GM12878 (cell line): ENCODE results near the gene CPT2. TPM values are rescaled to one million over a fixed set of nuclear protein-coding genes. Genes with fewer than 3 reads are reported as not detected.
A peak's percentile ranks its signal among the peaks of the same experiment; 100 is the strongest.

Experiments used
- BCL11A ChIP-seq: IDR thresholded peaks from 2 replicates; pipeline ENCODE4 v1.6.1; 2011; ENCODE audit warnings: low read depth, low read length
- CBX3 ChIP-seq: fragments of 200-600 bp; sonication (generic); IDR thresholded peaks from 2 replicates; pipeline ENCODE4 v1.6.1; 2016; ENCODE audit warnings: low read depth, borderline replicate concordance
- CEBPB ChIP-seq, 2 experiments: fragments of 150-350 bp in 1 of 2; IDR thresholded peaks; 2 replicates each; pipeline ENCODE4 v1.6.1; 2012 to 2014; ENCODE audit warnings: low read depth in 2 of 2, low read length in 2 of 2, borderline replicate concordance in 1 of 2, inconsistent platforms in 1 of 2
- CREB1 ChIP-seq: IDR thresholded peaks from 2 replicates; pipeline ENCODE4 v1.6.1; 2012; ENCODE audit warnings: low read depth, mild to moderate bottlenecking, inconsistent platforms
- CREM ChIP-seq: IDR thresholded peaks from 2 replicates; pipeline ENCODE4 v1.6.1; 2014; ENCODE audit warnings: antibody characterized with exemption, low read depth
- EP300 ChIP-seq, 2 experiments: fragments of 150-350 bp in 1 of 2; IDR thresholded peaks; 2 replicates each; pipeline ENCODE4 v1.6.1; 2011 to 2012; ENCODE audit warnings: low read depth in 2 of 2, low read length in 2 of 2, borderline replicate concordance in 1 of 2, improper control_type of control experiment in 1 of 2, inconsistent platforms in 1 of 2; ENCODE audit not compliant: control insufficient read depth in 1 of 2
- NR2C1 ChIP-seq: fragments of 450-650 bp; IDR thresholded peaks from 2 replicates; pipeline ENCODE4 v1.6.1; 2017; ENCODE audit warnings: antibody characterized with exemption, mild to moderate bottlenecking, moderate library complexity
- PML ChIP-seq: IDR thresholded peaks from 2 replicates; pipeline ENCODE4 v1.6.1; 2012; ENCODE audit warnings: low read length, inconsistent platforms
- RUNX3 ChIP-seq: IDR thresholded peaks from 2 replicates; pipeline ENCODE4 v1.6.1; 2012; ENCODE audit warnings: low read length, inconsistent platforms
- SREBF2 ChIP-seq: IDR thresholded peaks from 2 replicates; pipeline ENCODE4 v1.6.1; 2012; ENCODE audit warnings: mild to moderate bottlenecking, low read length
- TBL1XR1 ChIP-seq: IDR thresholded peaks from 2 replicates; pipeline ENCODE4 v1.6.1; 2012; ENCODE audit warnings: low read depth, low read length, improper control_type of control experiment
- TCF7 ChIP-seq: IDR thresholded peaks from 2 replicates; pipeline ENCODE4 v1.6.1; 2014; ENCODE audit warnings: antibody characterized with exemption, borderline replicate concordance
- ZZZ3 ChIP-seq: IDR thresholded peaks from 2 replicates; pipeline ENCODE4 v1.6.1; 2011; ENCODE audit warnings: low read depth; ENCODE audit not compliant: control insufficient read depth, insufficient read length
- polyA plus RNA-seq, 11 experiments: library from polyadenylated mRNA; depleted of rRNA in 4 of 11; unstranded in 6 of 11; stranded (reverse) in 5 of 11; fragments of >200 nt; fragmentation: Nextera tagmentation in 4 of 11; fragmentation: Illumina TruSeq in 1 of 11; extraction: Ambion mirVana in 4 of 11; extraction: Trizol in 1 of 11; gene quantifications; 1 replicate in 1 of 11; 2 replicates in 10 of 11; pipeline versions ENCODE4 v1.2.1 to v1.2.3, GENCODE V29; 2011 to 2016; ENCODE audit warnings: inconsistent platforms in 2 of 11, missing spikeins in 2 of 11, low read depth in 1 of 11
- total RNA-seq, 4 experiments: library from RNA; depleted of rRNA in 3 of 4; stranded (reverse); fragments of >200 nt in 3 of 4; fragmentation: Illumina TruSeq in 1 of 4; extraction: Trizol in 1 of 4; gene quantifications; 2 replicates each; pipeline versions ENCODE4 v1.2.1 to v1.2.3, GENCODE V29; 2013 to 2021
- TF ChIP-seq, protein P1 (sequence below): fragments of 450-650 bp; IDR thresholded peaks from 2 replicates; pipeline ENCODE4 v1.6.1; 2016; ENCODE audit warnings: mild to moderate bottlenecking
- TF ChIP-seq, protein P2 (sequence below): IDR thresholded peaks from 2 replicates; pipeline ENCODE4 v1.6.1; 2012; ENCODE audit warnings: low read length, inconsistent platforms
- TF ChIP-seq, protein P3 (sequence below): fragments of 450-650 bp; IDR thresholded peaks from 2 replicates; pipeline ENCODE4 v1.6.1; 2017; ENCODE audit warnings: borderline replicate concordance
- TF ChIP-seq, protein P4 (sequence below), 3 experiments: IDR thresholded peaks in 2 of 3; conservative IDR thresholded peaks in 1 of 3; 2 replicates each; pipeline ENCODE4 v1.5.1; 2011; ENCODE audit warnings: low read depth in 3 of 3, low read length in 3 of 3, mild to moderate bottlenecking in 3 of 3, control low read depth in 2 of 3, moderate library complexity in 2 of 3, inconsistent platforms in 1 of 3, mixed read lengths in 1 of 3; ENCODE audit not compliant: control insufficient read depth in 2 of 3, insufficient read depth in 1 of 3; ENCODE audit errors: extremely low read depth in 1 of 3
- TF ChIP-seq, protein P5 (sequence below): fragments of 450-650 bp; IDR thresholded peaks from 2 replicates; pipeline ENCODE4 v1.6.1; 2017; ENCODE audit warnings: mild to moderate bottlenecking, moderate library complexity

Gene CPT2
- total and polyA plus RNA-seq, 10 of the 15 experiments (the other 5 are each of a cell fraction or from before 2014, with no cell fraction given): 10.1 to 36.2 (median 26.3) TPM

DNA sequence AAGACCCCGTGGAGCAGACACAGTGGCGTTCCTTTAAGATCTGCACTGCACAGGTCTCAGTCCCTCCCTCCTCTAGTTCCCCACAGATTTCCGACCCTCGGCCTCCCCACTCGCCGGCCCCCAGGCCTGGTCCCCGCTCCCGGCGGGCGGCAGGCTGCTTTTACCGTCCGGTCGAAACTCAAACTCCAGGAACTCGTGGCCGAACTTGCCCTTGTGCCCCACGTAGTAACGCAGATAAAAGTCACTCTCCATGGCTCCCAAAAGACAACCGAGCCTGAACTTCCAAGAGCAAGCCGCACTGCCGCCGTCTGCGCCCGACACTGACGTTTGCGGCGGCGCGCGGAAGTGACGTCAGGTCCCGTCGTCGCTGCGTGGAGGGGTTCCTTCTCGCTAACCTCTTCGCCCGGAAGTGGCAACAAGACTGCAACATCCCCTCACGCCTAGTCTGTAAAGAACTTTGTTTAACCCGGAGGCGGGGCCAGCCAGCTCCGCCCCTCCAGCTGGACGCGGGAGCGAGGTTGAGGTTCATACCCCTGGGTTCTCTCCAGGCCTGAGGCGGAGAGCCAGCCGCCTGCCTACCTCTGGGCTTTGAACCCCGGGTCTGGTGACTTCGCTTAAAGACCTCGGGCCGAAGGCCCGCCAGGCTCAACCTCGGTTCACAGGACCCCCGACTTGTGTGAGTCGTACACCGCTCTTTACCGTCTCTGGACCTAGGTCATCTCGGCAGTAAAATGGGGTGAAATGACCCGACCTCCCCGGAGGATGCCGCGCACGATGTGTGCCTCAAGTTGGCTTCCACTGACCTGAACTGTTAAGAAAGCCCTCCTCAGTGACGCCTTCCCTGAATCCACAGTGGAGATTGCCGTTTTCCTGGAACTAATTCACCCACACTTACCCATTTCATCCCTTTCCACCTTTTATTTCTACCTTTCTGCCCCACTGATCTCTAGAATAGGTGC is 41.9 kb downstream of the CPT2 start, which contains the start of gene MAGOH (continued):
- TF ChIP-seq, protein P1, sequence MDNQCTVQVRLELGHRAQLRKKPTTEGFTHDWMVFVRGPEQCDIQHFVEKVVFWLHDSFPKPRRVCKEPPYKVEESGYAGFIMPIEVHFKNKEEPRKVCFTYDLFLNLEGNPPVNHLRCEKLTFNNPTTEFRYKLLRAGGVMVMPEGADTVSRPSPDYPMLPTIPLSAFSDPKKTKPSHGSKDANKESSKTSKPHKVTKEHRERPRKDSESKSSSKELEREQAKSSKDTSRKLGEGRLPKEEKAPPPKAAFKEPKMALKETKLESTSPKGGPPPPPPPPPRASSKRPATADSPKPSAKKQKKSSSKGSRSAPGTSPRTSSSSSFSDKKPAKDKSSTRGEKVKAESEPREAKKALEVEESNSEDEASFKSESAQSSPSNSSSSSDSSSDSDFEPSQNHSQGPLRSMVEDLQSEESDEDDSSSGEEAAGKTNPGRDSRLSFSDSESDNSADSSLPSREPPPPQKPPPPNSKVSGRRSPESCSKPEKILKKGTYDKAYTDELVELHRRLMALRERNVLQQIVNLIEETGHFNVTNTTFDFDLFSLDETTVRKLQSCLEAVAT: peak; percentile 97
- TF ChIP-seq CREB1 (peak; percentile 100), CBX3 (no peak), BCL11A (0 out of 2 replicates have a peak, but pooled peaks have one; percentile 5), NR2C1 (peak; percentile 86), TCF7 (no peak), ZZZ3 (no peak), RUNX3 (peak; percentile 73; the same call in 1 of the 2 replicates), PML (0 out of 2 replicates have a peak, but pooled peaks have one; percentile 76), TBL1XR1 (no peak), SREBF2 (0 out of 2 replicates have a peak, but pooled peaks have one; percentile 18), CREM (peak; percentile 100), EP300 (IDR thresholded peaks at IDR 0.05; ENCODE audit: borderline replicate concordance in 1 of 2, control insufficient read depth in 1 of 2, low read depth in 2 of 2, low read length in 2 of 2) (no peak), CEBPB (IDR thresholded peaks at IDR 0.05; ENCODE audit: borderline replicate concordance in 1 of 2, low read depth in 2 of 2, low read length in 2 of 2) (no peak)
- TF ChIP-seq, protein P2, sequence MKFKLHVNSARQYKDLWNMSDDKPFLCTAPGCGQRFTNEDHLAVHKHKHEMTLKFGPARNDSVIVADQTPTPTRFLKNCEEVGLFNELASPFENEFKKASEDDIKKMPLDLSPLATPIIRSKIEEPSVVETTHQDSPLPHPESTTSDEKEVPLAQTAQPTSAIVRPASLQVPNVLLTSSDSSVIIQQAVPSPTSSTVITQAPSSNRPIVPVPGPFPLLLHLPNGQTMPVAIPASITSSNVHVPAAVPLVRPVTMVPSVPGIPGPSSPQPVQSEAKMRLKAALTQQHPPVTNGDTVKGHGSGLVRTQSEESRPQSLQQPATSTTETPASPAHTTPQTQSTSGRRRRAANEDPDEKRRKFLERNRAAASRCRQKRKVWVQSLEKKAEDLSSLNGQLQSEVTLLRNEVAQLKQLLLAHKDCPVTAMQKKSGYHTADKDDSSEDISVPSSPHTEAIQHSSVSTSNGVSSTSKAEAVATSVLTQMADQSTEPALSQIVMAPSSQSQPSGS: no peak
- TF ChIP-seq, protein P3, sequence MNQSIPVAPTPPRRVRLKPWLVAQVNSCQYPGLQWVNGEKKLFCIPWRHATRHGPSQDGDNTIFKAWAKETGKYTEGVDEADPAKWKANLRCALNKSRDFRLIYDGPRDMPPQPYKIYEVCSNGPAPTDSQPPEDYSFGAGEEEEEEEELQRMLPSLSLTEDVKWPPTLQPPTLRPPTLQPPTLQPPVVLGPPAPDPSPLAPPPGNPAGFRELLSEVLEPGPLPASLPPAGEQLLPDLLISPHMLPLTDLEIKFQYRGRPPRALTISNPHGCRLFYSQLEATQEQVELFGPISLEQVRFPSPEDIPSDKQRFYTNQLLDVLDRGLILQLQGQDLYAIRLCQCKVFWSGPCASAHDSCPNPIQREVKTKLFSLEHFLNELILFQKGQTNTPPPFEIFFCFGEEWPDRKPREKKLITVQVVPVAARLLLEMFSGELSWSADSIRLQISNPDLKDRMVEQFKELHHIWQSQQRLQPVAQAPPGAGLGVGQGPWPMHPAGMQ: no peak
- TF ChIP-seq, protein P4, sequence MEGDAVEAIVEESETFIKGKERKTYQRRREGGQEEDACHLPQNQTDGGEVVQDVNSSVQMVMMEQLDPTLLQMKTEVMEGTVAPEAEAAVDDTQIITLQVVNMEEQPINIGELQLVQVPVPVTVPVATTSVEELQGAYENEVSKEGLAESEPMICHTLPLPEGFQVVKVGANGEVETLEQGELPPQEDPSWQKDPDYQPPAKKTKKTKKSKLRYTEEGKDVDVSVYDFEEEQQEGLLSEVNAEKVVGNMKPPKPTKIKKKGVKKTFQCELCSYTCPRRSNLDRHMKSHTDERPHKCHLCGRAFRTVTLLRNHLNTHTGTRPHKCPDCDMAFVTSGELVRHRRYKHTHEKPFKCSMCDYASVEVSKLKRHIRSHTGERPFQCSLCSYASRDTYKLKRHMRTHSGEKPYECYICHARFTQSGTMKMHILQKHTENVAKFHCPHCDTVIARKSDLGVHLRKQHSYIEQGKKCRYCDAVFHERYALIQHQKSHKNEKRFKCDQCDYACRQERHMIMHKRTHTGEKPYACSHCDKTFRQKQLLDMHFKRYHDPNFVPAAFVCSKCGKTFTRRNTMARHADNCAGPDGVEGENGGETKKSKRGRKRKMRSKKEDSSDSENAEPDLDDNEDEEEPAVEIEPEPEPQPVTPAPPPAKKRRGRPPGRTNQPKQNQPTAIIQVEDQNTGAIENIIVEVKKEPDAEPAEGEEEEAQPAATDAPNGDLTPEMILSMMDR (IDR thresholded peaks at IDR 0.05 in 2 of 3, conservative IDR thresholded peaks at IDR 0.05 in 1 of 3; ENCODE audit: control insufficient read depth in 2 of 3, extremely low read depth in 1 of 3, insufficient read depth in 1 of 3, low read depth in 3 of 3, low read length in 3 of 3): no peak
- TF ChIP-seq, protein P5, sequence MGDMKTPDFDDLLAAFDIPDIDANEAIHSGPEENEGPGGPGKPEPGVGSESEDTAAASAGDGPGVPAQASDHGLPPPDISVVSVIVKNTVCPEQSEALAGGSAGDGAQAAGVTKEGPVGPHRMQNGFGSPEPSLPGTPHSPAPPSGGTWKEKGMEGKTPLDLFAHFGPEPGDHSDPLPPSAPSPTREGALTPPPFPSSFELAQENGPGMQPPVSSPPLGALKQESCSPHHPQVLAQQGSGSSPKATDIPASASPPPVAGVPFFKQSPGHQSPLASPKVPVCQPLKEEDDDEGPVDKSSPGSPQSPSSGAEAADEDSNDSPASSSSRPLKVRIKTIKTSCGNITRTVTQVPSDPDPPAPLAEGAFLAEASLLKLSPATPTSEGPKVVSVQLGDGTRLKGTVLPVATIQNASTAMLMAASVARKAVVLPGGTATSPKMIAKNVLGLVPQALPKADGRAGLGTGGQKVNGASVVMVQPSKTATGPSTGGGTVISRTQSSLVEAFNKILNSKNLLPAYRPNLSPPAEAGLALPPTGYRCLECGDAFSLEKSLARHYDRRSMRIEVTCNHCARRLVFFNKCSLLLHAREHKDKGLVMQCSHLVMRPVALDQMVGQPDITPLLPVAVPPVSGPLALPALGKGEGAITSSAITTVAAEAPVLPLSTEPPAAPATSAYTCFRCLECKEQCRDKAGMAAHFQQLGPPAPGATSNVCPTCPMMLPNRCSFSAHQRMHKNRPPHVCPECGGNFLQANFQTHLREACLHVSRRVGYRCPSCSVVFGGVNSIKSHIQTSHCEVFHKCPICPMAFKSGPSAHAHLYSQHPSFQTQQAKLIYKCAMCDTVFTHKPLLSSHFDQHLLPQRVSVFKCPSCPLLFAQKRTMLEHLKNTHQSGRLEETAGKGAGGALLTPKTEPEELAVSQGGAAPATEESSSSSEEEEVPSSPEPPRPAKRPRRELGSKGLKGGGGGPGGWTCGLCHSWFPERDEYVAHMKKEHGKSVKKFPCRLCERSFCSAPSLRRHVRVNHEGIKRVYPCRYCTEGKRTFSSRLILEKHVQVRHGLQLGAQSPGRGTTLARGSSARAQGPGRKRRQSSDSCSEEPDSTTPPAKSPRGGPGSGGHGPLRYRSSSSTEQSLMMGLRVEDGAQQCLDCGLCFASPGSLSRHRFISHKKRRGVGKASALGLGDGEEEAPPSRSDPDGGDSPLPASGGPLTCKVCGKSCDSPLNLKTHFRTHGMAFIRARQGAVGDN: peak; percentile 77
